ENCODE data around the gene METTL24.

METTL24 gene

GRCh38 chr6:110319843-110320242, 38.3 kb downstream of the METTL24 start:
- Histone ChIP-seq H3K4me1 (ENCODE audit: insufficient read depth, low read length, poor library complexity, severe bottlenecking) (peaks cover 23% of the 10 kb centered on the region), H3K9ac (ENCODE audit: low read depth, low read length, poor library complexity, severe bottlenecking) (no peak overlapping the region), H3K9me3 (ENCODE audit: insufficient read depth, low read depth, low read length) (no peaks in the 10 kb centered on the region), H3K27me3 (ENCODE audit: insufficient read depth, low read length, poor library complexity, severe bottlenecking) (no peaks in the 10 kb centered on the region), H3K4me2 (ENCODE audit: low read depth, low read length, poor library complexity, severe bottlenecking) (no peak overlapping the region), H4K20me1 (ENCODE audit: insufficient read depth, low read length, poor library complexity, severe bottlenecking) (no peaks in the 10 kb centered on the region), H3K36me3 (ENCODE audit: insufficient read depth, low read length) (no peaks in the 10 kb centered on the region), H3K79me2 (ENCODE audit: insufficient read depth, low read length) (no peaks in the 10 kb centered on the region), H3K9me2 (replicated peaks; ENCODE audit: low read depth, low read length) (no peaks in the 10 kb centered on the region), H3F3A (ENCODE audit: low read depth) (no peaks in the 10 kb centered on the region), H3K4me3 (ENCODE audit: low read length, poor library complexity, severe bottlenecking) (no peak overlapping the region), H2AFZ (ENCODE audit: low read length) (no peak overlapping the region)
- TF ChIP-seq EZH2phosphoT487 (IDR thresholded peaks at IDR 0.05; ENCODE audit: borderline replicate concordance): no peak
- no peak for TF ChIP-seq CTCF (conservative IDR thresholded peaks at IDR 0.05; ENCODE audit: low read length)

GRCh38 chr6:110319381-110319780, 38.8 kb downstream of the METTL24 start:
- TF ChIP-seq CTCF (conservative IDR thresholded peaks at IDR 0.05; ENCODE audit: low read length): no peak
- TF ChIP-seq EZH2phosphoT487 (IDR thresholded peaks at IDR 0.05; ENCODE audit: borderline replicate concordance): no peak
- Histone ChIP-seq H3K27me3 (ENCODE audit: insufficient read depth, low read length, poor library complexity, severe bottlenecking) (no peaks in the 10 kb centered on the region), H3F3A (ENCODE audit: low read depth) (no peaks in the 10 kb centered on the region), H4K20me1 (ENCODE audit: insufficient read depth, low read length, poor library complexity, severe bottlenecking) (no peaks in the 10 kb centered on the region), H3K9ac (ENCODE audit: low read depth, low read length, poor library complexity, severe bottlenecking) (no peak overlapping the region), H2AFZ (ENCODE audit: low read length) (no peak overlapping the region), H3K4me2 (ENCODE audit: low read depth, low read length, poor library complexity, severe bottlenecking) (no peak overlapping the region), H3K79me2 (ENCODE audit: insufficient read depth, low read length) (no peaks in the 10 kb centered on the region), H3K4me1 (ENCODE audit: insufficient read depth, low read length, poor library complexity, severe bottlenecking) (peaks cover 23% of the 10 kb centered on the region), H3K9me3 (ENCODE audit: insufficient read depth, low read depth, low read length) (no peaks in the 10 kb centered on the region), H3K36me3 (ENCODE audit: insufficient read depth, low read length) (no peaks in the 10 kb centered on the region), H3K9me2 (replicated peaks; ENCODE audit: low read depth, low read length) (no peaks in the 10 kb centered on the region), H3K4me3 (ENCODE audit: low read length, poor library complexity, severe bottlenecking) (no peak overlapping the region)

GRCh38 chr6:110318971-110319370, 39.2 kb downstream of the METTL24 start:
- H3K9me3 ChIP-seq (ENCODE audit: insufficient read depth, low read depth, low read length): no peaks in the 10 kb centered on the region
- H3K79me2 ChIP-seq (ENCODE audit: insufficient read depth, low read length): no peaks in the 10 kb centered on the region
- H3F3A ChIP-seq (ENCODE audit: low read depth): no peaks in the 10 kb centered on the region
- no peaks in the 10 kb centered on the region for H3K9me2 ChIP-seq (replicated peaks; ENCODE audit: low read depth, low read length)
- H3K4me3 ChIP-seq (ENCODE audit: low read length, poor library complexity, severe bottlenecking): no peak overlapping the region
- H4K20me1 ChIP-seq (ENCODE audit: insufficient read depth, low read length, poor library complexity, severe bottlenecking): no peaks in the 10 kb centered on the region
- no peak overlapping the region for H3K4me2 ChIP-seq (ENCODE audit: low read depth, low read length, poor library complexity, severe bottlenecking)
- no peaks in the 10 kb centered on the region for H3K36me3 ChIP-seq (ENCODE audit: insufficient read depth, low read length)
- no peak overlapping the region for H3K9ac ChIP-seq (ENCODE audit: low read depth, low read length, poor library complexity, severe bottlenecking)
- no peak overlapping the region for H2AFZ ChIP-seq (ENCODE audit: low read length)
- H3K27me3 ChIP-seq (ENCODE audit: insufficient read depth, low read length, poor library complexity, severe bottlenecking): no peaks in the 10 kb centered on the region
- TF ChIP-seq EZH2phosphoT487 (IDR thresholded peaks at IDR 0.05; ENCODE audit: borderline replicate concordance) (no peak), CTCF (conservative IDR thresholded peaks at IDR 0.05; ENCODE audit: low read length) (no peak)
- H3K4me1 ChIP-seq (ENCODE audit: insufficient read depth, low read length, poor library complexity, severe bottlenecking): peaks cover 21% of the 10 kb centered on the region
